ENCODE measurements around the gene FAM107B. TPM values are rescaled to one million over a fixed set of nuclear protein-coding genes. Genes with fewer than 3 reads are reported as not detected.
"Not testable (repeated sequence)": the region's sequence is repeated elsewhere in the genome, so short reads cannot be mapped to it uniquely, and the experiment has no call there.

The FAM107B gene
- total and polyA plus RNA-seq, 12 donors: 16.0 to 81.7 (median 50.5) TPM

DNA sequence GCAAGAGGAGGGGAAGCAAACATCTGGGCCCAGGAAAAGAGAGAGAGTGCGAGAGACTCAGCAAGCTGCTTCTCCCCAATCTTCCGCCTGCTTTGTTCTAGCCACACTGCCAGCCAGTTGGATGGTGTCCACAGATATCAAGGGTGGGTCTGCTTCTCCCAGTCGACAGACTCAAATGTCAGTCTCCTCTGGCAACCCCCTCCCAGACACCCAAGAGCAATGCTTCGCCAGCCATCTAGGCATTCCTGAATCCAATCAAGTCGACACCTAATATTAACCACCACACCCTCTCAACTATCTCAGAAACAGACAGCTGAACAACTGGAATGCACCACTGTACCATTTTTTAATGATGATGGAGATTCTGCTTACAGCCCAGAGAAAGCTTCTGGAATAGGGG lies 57.1 kb downstream of the FAM107B start:
- 80 to 98% (median 92%) methylated on average over 4 to 5 of the region's 5 CpGs for WGBS, 4 donors
- TF ChIP-seq, protein P1, sequence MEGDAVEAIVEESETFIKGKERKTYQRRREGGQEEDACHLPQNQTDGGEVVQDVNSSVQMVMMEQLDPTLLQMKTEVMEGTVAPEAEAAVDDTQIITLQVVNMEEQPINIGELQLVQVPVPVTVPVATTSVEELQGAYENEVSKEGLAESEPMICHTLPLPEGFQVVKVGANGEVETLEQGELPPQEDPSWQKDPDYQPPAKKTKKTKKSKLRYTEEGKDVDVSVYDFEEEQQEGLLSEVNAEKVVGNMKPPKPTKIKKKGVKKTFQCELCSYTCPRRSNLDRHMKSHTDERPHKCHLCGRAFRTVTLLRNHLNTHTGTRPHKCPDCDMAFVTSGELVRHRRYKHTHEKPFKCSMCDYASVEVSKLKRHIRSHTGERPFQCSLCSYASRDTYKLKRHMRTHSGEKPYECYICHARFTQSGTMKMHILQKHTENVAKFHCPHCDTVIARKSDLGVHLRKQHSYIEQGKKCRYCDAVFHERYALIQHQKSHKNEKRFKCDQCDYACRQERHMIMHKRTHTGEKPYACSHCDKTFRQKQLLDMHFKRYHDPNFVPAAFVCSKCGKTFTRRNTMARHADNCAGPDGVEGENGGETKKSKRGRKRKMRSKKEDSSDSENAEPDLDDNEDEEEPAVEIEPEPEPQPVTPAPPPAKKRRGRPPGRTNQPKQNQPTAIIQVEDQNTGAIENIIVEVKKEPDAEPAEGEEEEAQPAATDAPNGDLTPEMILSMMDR (IDR thresholded peaks at IDR 0.05): no peak
- TF ChIP-seq POLR2A (IDR thresholded peaks at IDR 0.05): no peak
- no peaks in the 10 kb centered on the region for H3K36me3 ChIP-seq (replicated peaks in 1 of 2)
- no peak overlapping the region for H3K27ac ChIP-seq
- no peaks in the 10 kb centered on the region for H3K4me1 ChIP-seq (replicated peaks in 1 of 2)
- intact Hi-C loops (cut with DNase I): no loop called here
- no peak for DNase-seq
- no peaks in the 10 kb centered on the region for H3K27me3 ChIP-seq
- no peaks in the 10 kb centered on the region for H3K9me3 ChIP-seq (replicated peaks in 1 of 3)
- H3K4me3 ChIP-seq: no peak overlapping the region

DNA sequence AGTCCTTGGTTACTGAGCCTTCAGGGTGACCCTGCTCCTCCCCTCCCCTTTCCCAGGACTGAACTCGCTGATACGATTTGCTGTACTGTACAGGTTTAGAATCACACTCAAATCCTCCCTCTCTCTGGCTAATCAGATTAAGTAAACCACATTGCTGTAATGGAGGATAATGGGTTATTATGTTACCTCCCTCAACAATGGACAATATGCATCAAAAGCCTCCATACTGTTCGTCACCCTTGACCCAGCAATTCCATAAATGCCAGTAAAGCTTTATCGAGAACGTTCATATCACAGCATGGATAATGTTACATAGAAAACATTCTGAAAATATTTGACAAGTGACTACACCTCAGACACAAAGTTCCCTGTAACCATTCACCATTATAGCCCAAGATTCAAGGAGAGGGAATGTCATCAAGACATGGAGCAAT lies 61.7 kb downstream of the FAM107B start:
- Histone ChIP-seq H3K27me3 (no peaks in the 10 kb centered on the region), H3K27ac (no peak overlapping the region), H3K9me3 (replicated peaks in 1 of 3) (no peaks in the 10 kb centered on the region), H3K4me1 (replicated peaks in 1 of 2) (no peaks in the 10 kb centered on the region), H3K4me3 (no peak overlapping the region), H3K36me3 (replicated peaks in 1 of 2) (no peaks in the 10 kb centered on the region)
- DNase-seq: no peak
- TF ChIP-seq POLR2A (IDR thresholded peaks at IDR 0.05): no peak
- TF ChIP-seq, protein P1 (IDR thresholded peaks at IDR 0.05): no peak
- 82 to 87% (median 85%) methylated on average over 5 of the region's 5 CpGs for WGBS, 4 donors
- intact Hi-C loops (cut with DNase I): no loop called here

DNA sequence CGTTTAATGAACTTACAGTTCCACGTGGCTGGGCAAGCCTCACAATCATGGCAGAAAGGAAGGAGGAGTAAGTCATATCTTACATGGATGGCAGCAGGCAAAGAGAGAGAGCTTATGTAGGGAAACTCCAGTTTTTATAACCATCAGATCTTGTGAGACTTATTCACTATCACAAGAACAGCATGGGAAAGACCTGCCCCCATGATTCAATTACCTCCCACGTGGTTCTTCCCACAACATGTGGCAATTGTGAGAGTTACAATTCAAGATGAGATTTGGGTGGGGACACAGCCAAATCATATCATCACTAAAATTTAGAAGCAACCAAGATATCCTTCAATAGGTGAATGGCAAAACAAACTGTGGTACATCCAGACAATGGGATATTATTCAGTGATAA lies 65.4 kb downstream of the FAM107B start:
- H3K36me3 ChIP-seq (replicated peaks in 1 of 2); H3K27me3 ChIP-seq; DNase-seq; H3K4me1 ChIP-seq (replicated peaks in 1 of 2); intact Hi-C loops (cut with DNase I); H3K9me3 ChIP-seq (replicated peaks in 1 of 3); H3K27ac ChIP-seq; H3K4me3 ChIP-seq: not testable (repeated sequence)
- 77 to 86% (median 79%) methylated on average over 3 of the region's 3 CpGs for WGBS, 4 donors

DNA sequence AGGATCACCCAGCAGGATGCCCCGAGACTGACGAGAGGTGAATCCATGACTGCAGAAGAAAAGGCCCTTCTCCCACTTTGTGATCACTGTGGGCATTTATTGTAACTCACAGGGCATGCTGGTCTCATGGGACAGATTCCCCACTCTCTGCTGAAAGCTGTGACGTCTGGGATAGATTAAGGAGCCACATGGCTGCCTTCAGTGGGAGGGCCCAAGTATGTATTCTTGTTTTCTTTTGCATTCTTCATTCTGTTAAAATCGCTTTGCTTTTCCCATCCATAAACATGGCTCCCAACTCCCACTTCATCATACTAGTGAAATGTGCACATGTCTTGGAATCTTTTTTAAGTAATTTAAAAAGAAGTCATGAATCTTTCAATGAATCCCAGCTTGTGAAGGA lies 67.2 kb downstream of the FAM107B start:
- no peaks in the 10 kb centered on the region for H3K27me3 ChIP-seq
- TF ChIP-seq, protein P1 (IDR thresholded peaks at IDR 0.05): no peak
- no peak for TF ChIP-seq POLR2A (IDR thresholded peaks at IDR 0.05)
- intact Hi-C loops (cut with DNase I): no loop called here
- DNase-seq: no peak
- no peak overlapping the region for H3K27ac ChIP-seq
- no peaks in the 10 kb centered on the region for H3K36me3 ChIP-seq (replicated peaks in 1 of 2)
- WGBS, 4 donors: 61 to 78% (median 70%) methylated on average over 4 of the region's 4 CpGs
- no peak overlapping the region for H3K4me3 ChIP-seq
- no peaks in the 10 kb centered on the region for H3K9me3 ChIP-seq (replicated peaks in 1 of 3)
- no peaks in the 10 kb centered on the region for H3K4me1 ChIP-seq (replicated peaks in 1 of 2)

DNA sequence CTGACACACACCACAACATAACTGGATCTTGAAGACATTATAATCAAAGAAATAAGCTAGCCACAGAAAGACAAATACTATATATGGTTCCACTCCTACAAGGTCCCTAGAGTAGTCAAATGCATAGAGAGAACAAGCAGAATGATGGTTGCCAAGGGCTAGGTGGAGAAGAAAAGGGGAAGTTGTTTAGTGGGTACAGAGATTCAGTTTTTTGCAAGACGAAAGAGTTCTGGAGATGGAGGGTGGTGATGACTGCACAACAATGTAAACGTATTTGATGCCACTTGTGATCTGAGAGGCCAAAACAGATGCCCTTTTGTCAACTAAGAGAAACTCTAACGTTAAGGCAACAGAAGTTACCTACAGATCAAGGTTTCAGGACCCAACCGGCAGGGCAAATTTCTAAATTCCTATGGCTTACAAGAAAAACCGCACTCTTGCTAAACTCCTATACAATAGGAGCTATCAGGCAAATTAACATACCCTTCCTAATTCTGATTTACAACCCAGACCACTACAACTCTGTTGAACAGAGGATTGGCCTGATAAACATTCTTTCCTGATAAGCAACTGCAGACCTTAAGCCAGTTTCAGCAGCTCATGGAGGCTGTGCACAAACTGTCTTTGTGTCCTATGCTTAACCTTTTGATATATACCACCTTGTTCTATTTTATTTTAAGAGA lies 69.0 kb downstream of the FAM107B start:
- intact Hi-C loops (cut with DNase I): no loop called here
- no peak for DNase-seq
- no peak for TF ChIP-seq POLR2A (IDR thresholded peaks at IDR 0.05)
- TF ChIP-seq, protein P1 (IDR thresholded peaks at IDR 0.05): no peak
- H3K9me3 ChIP-seq (replicated peaks in 1 of 3): no peaks in the 10 kb centered on the region
- 57 to 69% (median 62%) methylated on average over 5 of the region's 5 CpGs for WGBS, 4 donors
- H3K27me3 ChIP-seq: no peaks in the 10 kb centered on the region
- no peak overlapping the region for H3K27ac ChIP-seq
- no peaks in the 10 kb centered on the region for H3K36me3 ChIP-seq (replicated peaks in 1 of 2)
- no peak overlapping the region for H3K4me3 ChIP-seq
- no peaks in the 10 kb centered on the region for H3K4me1 ChIP-seq (replicated peaks in 1 of 2)

Data from adrenal gland (tissue), 12 donors.